Stimulated activated CD4-positive, alpha-beta T cell treated with anti-CD3 and anti-CD28 coated beads, TNF-alpha, amount 100 ng/mL, for 1 hour (primary cell): Measurements from ENCODE around the gene GABRR1.
"Not testable (repeated sequence)": the region's sequence is repeated elsewhere in the genome, so short reads cannot be mapped to it uniquely, and the experiment has no call there.

Source experiments
- DNase-seq, 3 donors: peaks; one replicate each; pipeline ENCODE4 v3.0.0-alpha.2; 2020; ENCODE audit warnings: low read depth in 3 of 3, low spot score in 1 of 3

GABRR1 gene

GRCh38 chr6:89217299-89217910 is at the start of gene GABRR1:
Gene GABRR1 (minus strand): TSS chr6:89217358. CDS start chr6:89217322, 36 bp downstream.
- DNase-seq: no peak

GRCh38 chr6:89264296-89264695 is 47.1 kb upstream of the GABRR1 start:
- no peak for DNase-seq

GRCh38 chr6:89260832-89261231 is 43.7 kb upstream of the GABRR1 start:
- DNase-seq: no peak

DNA sequence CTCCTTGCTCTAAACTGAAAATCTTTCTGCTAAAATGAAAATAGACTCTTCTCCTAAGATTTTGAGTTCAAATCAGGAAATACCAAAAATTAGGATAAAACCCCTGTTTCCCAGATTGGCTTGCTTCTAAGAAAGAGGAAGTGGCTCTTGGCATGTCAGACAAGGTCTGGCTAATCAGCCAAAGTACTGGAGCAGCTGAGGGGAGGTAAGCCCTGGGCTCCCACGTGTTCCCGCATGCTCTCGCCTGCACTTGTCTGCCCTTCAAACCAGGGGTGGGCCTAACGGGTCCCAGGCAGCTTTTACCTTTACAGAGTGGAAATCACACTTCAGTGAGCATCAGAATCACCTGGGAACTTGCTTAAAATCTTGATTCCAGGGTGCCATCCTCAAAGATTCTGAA is 43.2 kb upstream of the GABRR1 start:
- DNase-seq: no peak

- no peak for DNase-seq
These were observed 41.8 kb upstream of the GABRR1 start for GRCh38 chr6:89258912-89259311.

DNA sequence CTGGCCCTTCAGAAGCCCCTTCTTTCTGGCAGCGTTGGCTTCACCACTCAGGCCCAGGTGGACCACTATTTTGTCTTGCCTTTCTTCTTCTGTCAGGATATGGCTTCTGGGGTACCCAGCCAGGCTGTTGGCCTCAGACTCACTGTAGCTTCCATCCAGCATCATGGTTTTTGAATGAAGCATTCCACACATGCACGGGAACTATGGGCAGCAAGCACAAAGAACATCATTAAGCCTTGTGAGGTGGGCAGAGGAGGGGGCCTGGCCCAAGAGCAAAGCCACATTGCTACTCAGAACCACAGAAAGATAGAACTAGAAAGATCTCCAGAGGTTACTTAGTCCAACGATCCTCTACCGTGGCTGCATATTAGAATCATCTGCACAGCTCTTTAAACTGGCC is 40.6 kb upstream of the GABRR1 start:
- DNase-seq: no peak

DNA sequence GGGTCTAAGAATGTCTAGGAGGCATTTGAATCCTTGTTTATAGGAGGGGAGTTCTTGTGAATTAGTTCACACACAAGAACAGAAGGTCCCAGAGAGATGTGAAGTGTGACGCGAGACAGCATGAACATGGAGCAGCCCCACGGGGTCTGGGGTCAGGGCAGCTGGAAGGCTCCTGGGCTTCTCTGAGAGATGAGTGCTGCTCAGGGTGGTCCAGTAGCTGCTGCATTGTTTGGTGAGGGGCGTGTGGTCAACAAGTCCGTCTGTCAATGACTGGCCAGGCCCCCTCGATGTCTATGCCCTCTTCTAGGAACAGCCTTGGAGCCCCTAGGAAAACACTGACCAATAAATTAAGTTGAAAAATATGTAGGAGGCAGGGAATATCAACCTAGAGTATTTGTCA is 40.2 kb upstream of the GABRR1 start:
- DNase-seq: no peak

- DNase-seq: no peak
These were observed 38.3 kb upstream of the GABRR1 start for GRCh38 chr6:89255417-89255816.

DNA sequence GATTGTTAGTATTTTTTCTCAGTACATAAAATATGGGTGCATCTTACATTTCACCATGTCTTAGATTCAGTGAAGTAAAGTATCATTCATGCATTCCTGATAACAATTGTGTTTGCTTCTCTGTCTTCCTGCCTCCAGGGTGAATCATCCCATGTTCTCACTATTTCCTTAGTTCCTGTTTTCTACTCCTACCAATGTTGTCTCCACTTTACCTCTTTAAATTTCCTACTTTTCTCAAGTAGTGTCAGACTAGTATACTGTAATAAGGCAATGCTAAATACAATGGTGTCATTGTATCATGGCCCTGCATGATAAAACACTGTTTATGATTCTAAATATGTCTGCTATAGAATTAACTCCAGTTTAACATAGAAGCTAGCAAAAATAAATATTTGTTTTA is 37.4 kb upstream of the GABRR1 start:
- DNase-seq: no peak

DNA sequence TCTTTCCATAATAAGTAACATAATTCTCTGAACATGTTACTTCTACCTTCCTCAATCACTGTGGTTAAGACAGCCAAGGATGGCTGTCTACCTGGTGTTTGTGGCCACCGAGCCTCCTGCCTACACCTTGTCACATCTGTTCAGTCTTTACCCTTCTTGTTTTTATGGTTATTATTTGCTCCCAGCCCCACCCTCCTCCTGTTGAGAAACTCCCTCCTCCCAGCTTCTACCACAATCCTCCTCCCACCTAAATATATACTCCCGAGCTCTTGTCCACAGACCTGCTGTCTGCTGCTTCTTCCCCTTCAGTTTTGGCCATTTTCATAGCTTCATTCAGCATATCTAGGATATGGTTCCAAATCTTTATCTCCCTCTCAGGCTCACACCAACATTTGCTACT is 35.7 kb upstream of the GABRR1 start:
- DNase-seq: no peak

GRCh38 chr6:89251976-89252375 is 34.8 kb upstream of the GABRR1 start:
- no peak for DNase-seq

- no peak for DNase-seq
These were observed 34.0 kb upstream of the GABRR1 start for GRCh38 chr6:89251170-89251569.

DNA sequence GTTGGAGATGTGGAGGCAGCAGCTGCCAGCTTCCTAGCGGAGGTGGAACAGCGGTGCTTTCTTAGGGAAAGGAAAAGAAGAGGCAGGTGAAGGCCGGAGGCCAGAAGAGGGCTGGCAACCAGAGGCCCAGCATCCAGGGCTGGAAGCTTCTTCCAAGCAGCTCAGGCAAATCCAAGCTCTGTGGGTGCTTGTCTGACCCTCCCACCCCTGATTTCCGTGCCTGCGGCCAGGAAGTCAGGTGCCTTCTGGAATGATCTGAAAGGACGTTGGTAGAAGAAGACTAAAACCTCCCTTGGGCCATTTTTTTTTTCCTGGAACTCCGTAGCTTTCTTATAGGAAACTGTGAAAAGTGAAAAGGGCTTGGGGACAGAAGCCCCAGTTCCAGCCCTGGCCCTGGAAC is 33.1 kb upstream of the GABRR1 start:
- DNase-seq: no peak

GRCh38 chr6:89244241-89244985 is 27.3 kb upstream of the GABRR1 start:
- no peak for DNase-seq

- DNase-seq: no peak
These were observed 26.1 kb upstream of the GABRR1 start for GRCh38 chr6:89243331-89243629.

- DNase-seq: no peak
These were observed 25.6 kb upstream of the GABRR1 start for GRCh38 chr6:89242574-89243330.

GRCh38 chr6:89239338-89239737 is 22.2 kb upstream of the GABRR1 start:
- no peak for DNase-seq

DNA sequence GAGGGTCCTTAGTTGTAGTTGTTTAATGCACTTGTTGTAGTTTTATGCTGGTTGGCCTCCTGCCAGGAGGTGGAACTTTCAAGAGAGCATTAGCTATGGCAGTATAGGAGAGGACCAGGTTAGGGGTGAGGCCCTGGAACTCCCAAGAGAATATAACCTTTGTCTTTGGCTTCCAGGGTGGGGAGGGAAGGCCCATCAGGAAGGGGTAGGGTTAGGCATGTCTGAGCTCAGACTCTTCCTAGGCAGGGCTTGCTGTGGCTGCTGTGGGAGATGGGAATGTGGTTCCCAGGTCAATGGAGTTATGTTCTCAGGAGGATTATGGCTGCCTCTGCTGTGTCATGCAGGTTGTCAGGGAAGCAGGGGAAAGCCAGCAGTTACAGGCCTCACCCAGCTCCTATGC is 20.0 kb upstream of the GABRR1 start:
- DNase-seq: no peak

- DNase-seq: not testable (repeated sequence)
These were observed 16.4 kb upstream of the GABRR1 start for GRCh38 chr6:89233605-89234004.

DNA sequence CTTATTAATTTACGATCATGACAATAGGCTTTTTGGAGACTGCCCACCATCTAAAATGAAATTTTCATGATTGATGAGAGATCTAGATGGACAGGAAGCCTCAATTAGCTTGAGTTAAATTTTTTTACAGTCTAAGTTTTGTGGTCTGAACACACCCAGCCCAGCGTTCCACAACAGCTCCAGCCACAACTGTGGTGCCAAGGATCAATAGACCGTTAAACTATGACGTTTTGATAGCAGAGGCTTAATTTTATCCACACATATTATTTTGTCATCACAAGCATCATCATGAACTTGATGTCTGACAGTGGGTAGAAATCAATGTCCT is 5.5 kb upstream of the GABRR1 start:
- DNase-seq: no peak

DNA sequence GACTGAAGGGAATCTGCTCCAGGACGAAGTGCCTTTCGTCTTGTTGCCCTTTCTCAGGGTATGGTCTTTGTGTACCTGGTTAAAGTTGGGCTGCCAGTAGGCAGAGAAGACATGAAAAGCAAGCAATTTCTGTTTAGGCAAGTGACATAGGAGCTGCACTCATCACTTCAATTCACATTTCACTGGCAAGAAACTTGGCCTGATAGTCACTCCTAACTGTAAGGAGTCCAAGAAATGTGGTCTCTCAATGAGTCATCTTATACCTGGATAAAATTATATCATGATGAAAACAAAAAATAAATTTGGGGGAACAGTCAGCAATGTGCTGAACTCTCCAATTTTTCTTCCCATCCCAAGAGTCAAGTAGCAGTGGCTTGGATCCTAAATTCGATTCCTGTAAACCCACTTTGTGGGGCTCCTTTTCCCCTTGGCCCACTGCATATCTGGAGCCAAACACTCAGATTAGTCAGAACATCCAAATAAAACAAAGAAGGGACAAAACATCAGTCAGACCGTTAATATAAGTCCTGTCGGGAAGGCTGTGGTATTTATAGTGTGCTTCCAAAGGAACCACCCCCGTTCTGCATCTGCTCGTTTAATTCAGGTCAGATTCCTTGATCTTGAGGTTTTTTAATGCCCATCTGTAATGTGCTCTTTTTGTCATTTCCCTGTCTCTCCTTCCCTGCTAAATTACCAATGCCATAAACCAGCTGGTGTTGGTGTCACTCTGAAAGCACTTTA is 5.0 kb upstream of the GABRR1 start:
- no peak for DNase-seq

GRCh38 chr6:89221129-89221528 is 4.0 kb upstream of the GABRR1 start:
- DNase-seq: no peak
